GM12801 (cell line): ENCODE measurements around the gene ST13.

Source experiments
- TF ChIP-seq, protein P1 (sequence below): IDR thresholded peaks from one replicate; pipeline ENCODE4 v1.5.1; 2011; ENCODE audit warnings: control low read depth; ENCODE audit not compliant: insufficient read length; ENCODE audit errors: extremely low read depth

ST13 gene

DNA sequence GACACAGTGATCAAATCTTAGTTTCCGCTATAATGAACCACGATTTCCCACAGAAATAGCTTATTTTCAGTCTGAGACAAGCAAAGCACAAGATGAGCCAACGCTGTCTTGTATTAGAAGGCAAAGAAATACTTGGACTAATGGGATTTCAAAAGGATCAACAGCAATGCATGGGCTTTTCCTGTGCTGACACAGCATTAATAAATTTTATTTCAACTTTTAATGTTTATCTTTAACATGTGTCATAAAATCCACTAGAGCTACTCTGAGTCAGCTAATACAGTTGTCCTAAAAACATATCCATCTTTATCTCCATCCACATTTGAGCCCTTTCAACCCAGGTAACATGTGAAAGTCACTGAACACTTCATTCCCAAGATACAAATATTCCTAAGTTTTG is 21.8 kb downstream of the ST13 start:
- TF ChIP-seq, protein P1, sequence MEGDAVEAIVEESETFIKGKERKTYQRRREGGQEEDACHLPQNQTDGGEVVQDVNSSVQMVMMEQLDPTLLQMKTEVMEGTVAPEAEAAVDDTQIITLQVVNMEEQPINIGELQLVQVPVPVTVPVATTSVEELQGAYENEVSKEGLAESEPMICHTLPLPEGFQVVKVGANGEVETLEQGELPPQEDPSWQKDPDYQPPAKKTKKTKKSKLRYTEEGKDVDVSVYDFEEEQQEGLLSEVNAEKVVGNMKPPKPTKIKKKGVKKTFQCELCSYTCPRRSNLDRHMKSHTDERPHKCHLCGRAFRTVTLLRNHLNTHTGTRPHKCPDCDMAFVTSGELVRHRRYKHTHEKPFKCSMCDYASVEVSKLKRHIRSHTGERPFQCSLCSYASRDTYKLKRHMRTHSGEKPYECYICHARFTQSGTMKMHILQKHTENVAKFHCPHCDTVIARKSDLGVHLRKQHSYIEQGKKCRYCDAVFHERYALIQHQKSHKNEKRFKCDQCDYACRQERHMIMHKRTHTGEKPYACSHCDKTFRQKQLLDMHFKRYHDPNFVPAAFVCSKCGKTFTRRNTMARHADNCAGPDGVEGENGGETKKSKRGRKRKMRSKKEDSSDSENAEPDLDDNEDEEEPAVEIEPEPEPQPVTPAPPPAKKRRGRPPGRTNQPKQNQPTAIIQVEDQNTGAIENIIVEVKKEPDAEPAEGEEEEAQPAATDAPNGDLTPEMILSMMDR: no peak

- TF ChIP-seq, protein P1: no peak
These were observed 27.3 kb downstream of the ST13 start for GRCh38 chr22:40829131-40829530.

- TF ChIP-seq, protein P1: no peak
These were observed 29.3 kb downstream of the ST13 start for GRCh38 chr22:40826984-40827741.

- TF ChIP-seq, protein P1: no peak
These were observed 33.0 kb downstream of the ST13 start for GRCh38 chr22:40823426-40823825.

DNA sequence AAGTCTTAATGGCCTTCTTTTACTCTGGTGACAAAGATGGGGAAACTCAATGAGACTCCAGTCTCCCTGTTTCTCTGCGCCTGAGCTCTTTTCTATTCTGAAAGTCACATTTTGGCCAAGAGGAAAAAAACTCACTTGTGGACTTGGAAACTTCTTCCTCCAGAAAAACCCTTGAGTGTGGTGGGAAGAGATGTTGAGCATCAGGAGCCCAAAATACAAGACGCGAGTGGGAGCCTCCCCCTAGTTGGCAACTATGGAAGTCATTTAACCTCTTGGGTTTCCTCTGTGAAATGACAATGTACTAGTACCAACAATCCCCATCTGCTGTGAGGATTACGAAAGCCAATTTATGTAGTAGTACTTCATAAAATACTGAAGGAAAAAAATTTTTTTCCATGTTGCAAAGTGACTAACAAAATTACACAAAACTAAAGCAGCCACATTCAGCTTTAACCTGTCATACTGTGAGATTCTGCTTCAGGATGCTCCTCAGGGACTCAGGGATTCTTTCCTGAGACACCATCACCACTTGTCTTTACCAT is 36.8 kb downstream of the ST13 start:
- TF ChIP-seq, protein P1: no peak

DNA sequence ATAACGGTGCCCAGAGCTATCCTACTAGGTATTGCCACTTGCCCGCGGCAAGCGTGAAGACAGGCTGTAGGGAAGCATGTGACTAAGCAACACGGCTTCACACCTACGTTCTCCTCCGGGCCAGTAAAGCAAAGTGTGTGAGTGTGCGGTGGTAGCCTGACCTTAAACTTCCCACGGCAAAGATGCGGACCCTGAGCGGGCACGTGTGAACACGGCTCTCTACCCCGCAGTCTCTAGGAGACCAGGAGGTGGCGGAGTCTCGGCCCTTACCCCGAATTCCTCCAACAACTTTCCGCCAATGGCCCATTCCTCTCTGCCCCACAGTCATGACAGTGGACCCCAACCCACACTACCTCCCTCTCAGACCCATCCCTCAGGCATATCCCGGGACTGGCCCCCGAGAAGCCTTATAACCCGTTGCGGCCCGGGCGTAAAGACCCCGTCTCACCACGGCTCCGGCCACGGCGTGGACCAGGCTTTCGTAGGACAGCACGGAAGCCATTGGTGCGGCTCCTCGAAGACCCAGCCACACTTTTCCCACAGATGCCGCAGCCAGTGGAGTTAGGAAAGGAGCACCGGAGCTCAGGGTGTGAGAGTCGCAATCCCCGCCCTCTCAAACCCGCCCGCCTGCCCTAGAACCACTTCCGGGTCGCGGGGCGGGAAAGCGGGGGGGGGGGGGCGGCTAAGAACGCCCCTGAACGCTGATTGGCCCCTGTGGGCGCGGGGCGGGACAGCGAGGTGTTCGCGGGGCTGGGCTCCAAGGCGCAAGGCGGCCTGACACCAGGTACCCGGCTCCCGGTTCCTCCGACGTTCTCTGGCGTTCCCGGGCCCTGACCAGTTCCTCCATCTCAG is 37.5 kb downstream of the ST13 start, which contains the start of gene SLC25A17:
TSS of gene SLC25A17 (minus strand) at position 600 of the 852 bp plus-strand sequence. CDS start at position 502, 98 bp downstream.
- TF ChIP-seq, protein P1: no peak

DNA sequence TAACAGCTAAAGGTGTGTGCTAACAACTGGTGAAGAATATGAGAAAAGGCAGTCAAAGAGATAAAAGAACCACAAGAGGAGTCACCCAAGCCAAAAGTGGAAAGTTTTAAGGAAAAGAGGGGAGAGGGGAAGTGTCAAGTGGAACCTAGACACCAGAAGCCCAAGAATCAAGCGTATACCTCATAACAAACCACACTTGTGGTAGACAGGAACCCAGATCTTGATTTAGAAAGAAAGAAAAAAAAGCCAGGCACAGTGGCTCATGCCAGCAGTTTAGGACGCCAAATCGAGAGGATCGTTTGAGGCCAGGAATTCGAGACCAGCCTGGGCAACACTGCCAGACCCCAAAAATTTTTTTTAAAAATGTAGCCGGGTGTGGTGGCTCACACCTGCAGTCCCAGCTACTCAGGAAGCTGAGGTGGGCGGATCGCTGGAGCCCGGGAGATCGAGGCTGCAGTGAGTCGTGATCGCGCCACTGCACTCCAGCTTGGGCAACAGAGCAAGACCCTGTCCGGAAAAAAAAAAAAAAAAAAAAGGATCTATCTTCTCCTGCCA is 38.2 kb downstream of the ST13 start:
- TF ChIP-seq, protein P1: no peak
